HepG2 (cell line): ENCODE results near the gene CEP68. TPM values are rescaled to one million over a fixed set of nuclear protein-coding genes. Genes with fewer than 3 reads are reported as not detected.

Source experiments
- ATAD3A ChIP-seq: sonication (generic); formaldehyde crosslinking; IDR thresholded peaks from 2 replicates; pipeline ENCODE4 v1.4.0; 2020; ENCODE audit warnings: missing genetic modification reagents
- CREB1 ChIP-seq, 2 experiments: fragments of 450-650 bp in 1 of 2; IDR thresholded peaks; 2 replicates each; pipeline ENCODE4 v1.6.1; 2016 to 2017; ENCODE audit warnings: control low read depth in 1 of 2, mild to moderate bottlenecking in 1 of 2, missing compliant biosample characterization in 1 of 2, missing genetic modification characterization in 1 of 2
- DNMT1 ChIP-seq: sonication (generic); formaldehyde crosslinking; IDR thresholded peaks from 2 replicates; pipeline ENCODE4 v1.5.1; 2020; ENCODE audit warnings: mild to moderate bottlenecking, missing genetic modification reagents
- GPN1 ChIP-seq: sonication (generic); formaldehyde crosslinking; IDR thresholded peaks from 2 replicates; pipeline ENCODE4 v1.5.1; 2020; ENCODE audit warnings: missing genetic modification reagents, borderline replicate concordance
- ISX ChIP-seq: sonication (generic); formaldehyde crosslinking; conservative IDR thresholded peaks from 2 replicates; pipeline ENCODE4 v1.5.0; 2020; ENCODE audit warnings: missing genetic modification reagents
- JARID2 ChIP-seq: sonication (generic); formaldehyde crosslinking; IDR thresholded peaks from 2 replicates; pipeline ENCODE4 v1.8.1; 2023; ENCODE audit warnings: missing genetic modification reagents, inconsistent platforms; ENCODE audit not compliant: insufficient replicate concordance
- MBD4 ChIP-seq: IDR thresholded peaks from 2 replicates; pipeline ENCODE4 v1.6.1; 2012; ENCODE audit warnings: low read length, inconsistent platforms, borderline replicate concordance
- MBNL3 ChIP-seq: fragments of 250-450 bp; sonication (Bioruptor Pico); conservative IDR thresholded peaks from 2 replicates; pipeline ENCODE4 v1.8.0; 2022; ENCODE audit warnings: mild to moderate bottlenecking, inconsistent platforms
- MZF1 ChIP-seq: sonication (generic); formaldehyde crosslinking; IDR thresholded peaks from 2 replicates; pipeline ENCODE4 v1.8.1; 2023; ENCODE audit warnings: mild to moderate bottlenecking, missing genetic modification reagents, borderline replicate concordance
- REPIN1 ChIP-seq: sonication (generic); formaldehyde crosslinking; IDR thresholded peaks from 2 replicates; pipeline ENCODE4 v1.8.0; 2022; ENCODE audit warnings: missing genetic modification reagents, low read depth, mild to moderate bottlenecking, borderline replicate concordance
- SIX1 ChIP-seq: sonication (generic); formaldehyde crosslinking; IDR thresholded peaks from 2 replicates; pipeline ENCODE4 v1.4.0; 2020; ENCODE audit warnings: missing genetic modification reagents, borderline replicate concordance
- SRSF4 ChIP-seq: fragments of 200-400 bp; formaldehyde crosslinking; IDR thresholded peaks from one replicate; pipeline ENCODE4 v1.6.1; 2018; ENCODE audit warnings: mild to moderate bottlenecking, low read depth, low read length, moderate library complexity; ENCODE audit not compliant: poor library complexity, severe bottlenecking
- TBX3 ChIP-seq: fragments of 450-650 bp; IDR thresholded peaks from 2 replicates; pipeline ENCODE4 v1.6.1; 2017; ENCODE audit warnings: antibody characterized with exemption, mild to moderate bottlenecking, inconsistent platforms, borderline replicate concordance
- ZNF180 ChIP-seq: sonication (generic); formaldehyde crosslinking; IDR thresholded peaks from 2 replicates; pipeline ENCODE4 v1.4.0; 2020; ENCODE audit warnings: low read depth, missing genetic modification reagents, borderline replicate concordance
- ZNF337 ChIP-seq: sonication (generic); formaldehyde crosslinking; IDR thresholded peaks from 2 replicates; pipeline ENCODE4 v1.5.1; 2020; ENCODE audit warnings: missing genetic modification reagents, low read depth, mild to moderate bottlenecking, borderline replicate concordance
- ZNF572 ChIP-seq: sonication (generic); formaldehyde crosslinking; IDR thresholded peaks from 2 replicates; pipeline ENCODE4 v1.5.1; 2020; ENCODE audit warnings: mild to moderate bottlenecking, missing genetic modification reagents
- ZNF574 ChIP-seq: sonication (generic); formaldehyde crosslinking; IDR thresholded peaks from 2 replicates; pipeline ENCODE4 v1.4.0; 2020; ENCODE audit warnings: missing genetic modification reagents
- ZNF672 ChIP-seq: sonication (generic); formaldehyde crosslinking; IDR thresholded peaks from 2 replicates; pipeline ENCODE4 v1.8.1; 2022; ENCODE audit warnings: missing genetic modification reagents
- ZNF773 ChIP-seq: sonication (generic); formaldehyde crosslinking; IDR thresholded peaks from 2 replicates; pipeline ENCODE4 v1.4.0; 2020; ENCODE audit warnings: missing genetic modification reagents, borderline replicate concordance
- polyA plus RNA-seq, 8 experiments: library from polyadenylated mRNA; depleted of rRNA in 3 of 8; stranded (reverse) in 7 of 8; unstranded in 1 of 8; fragments of >200 nt; fragmentation: Illumina TruSeq in 4 of 8; extraction: Trizol in 4 of 8; gene quantifications; 2 replicates each; pipeline versions ENCODE4 v1.2.1 to v1.2.3, GENCODE V29; 2011 to 2016; ENCODE audit warnings: low read depth in 4 of 8, missing spikeins in 1 of 8, mixed read lengths in 1 of 8; ENCODE audit not compliant: insufficient read depth in 1 of 8
- total RNA-seq, 5 experiments: library from RNA; depleted of rRNA; stranded (reverse); fragments of >200 nt; fragmentation: Illumina TruSeq; extraction: Trizol; gene quantifications; 2 replicates each; pipeline ENCODE4 v1.2.3, GENCODE V29; 2016; ENCODE audit warnings: low read depth in 1 of 5

The CEP68 gene
- total and polyA plus RNA-seq, 2 of the 13 experiments (the other 11 are each of a cell fraction or from before 2014, with no cell fraction given) = 5.7 to 9.3 TPM

GRCh38 chr2:65055422-65056214, 598 bp upstream of the CEP68 start (continued):
- no peak for TF ChIP-seq ISX (CRISPR knock-in tag)
- no peak for TF ChIP-seq ZNF180
- no peak for TF ChIP-seq MZF1 (CRISPR knock-in tag)
- no peak for TF ChIP-seq DNMT1 (CRISPR knock-in tag)
- peak; percentile 85; the same call in 1 of the 2 replicates for TF ChIP-seq ZNF572 (CRISPR knock-in tag)
- no peak for TF ChIP-seq MBD4
- 0 out of 2 replicates have a peak, but pooled peaks have one; percentile 74 for TF ChIP-seq ZNF773 (CRISPR knock-in tag)
- TF ChIP-seq ZNF574 (CRISPR knock-in tag) = no peak; the same call in 1 of the 2 replicates
- no peak for TF ChIP-seq CREB1 (IDR thresholded peaks at IDR 0.05)
- TF ChIP-seq CREB1 (CRISPR knock-in tag; IDR thresholded peaks at IDR 0.05) = no peak
- TF ChIP-seq ZNF337 (CRISPR knock-in tag) = peak; percentile 84; the same call in 1 of the 2 replicates
- TF ChIP-seq SRSF4 = no peak
- peak; percentile 76; the same call in 1 of the 2 replicates for TF ChIP-seq GPN1 (CRISPR knock-in tag)
- no peak for TF ChIP-seq TBX3
- no peak for TF ChIP-seq MBNL3 (CRISPR knock-in tag)
- TF ChIP-seq REPIN1 (CRISPR knock-in tag) = no peak; the same call in 1 of the 2 replicates
- no peak; the same call in 1 of the 2 replicates for TF ChIP-seq SIX1 (CRISPR knock-in tag)
- TF ChIP-seq ZNF672 = no peak
- TF ChIP-seq JARID2 (CRISPR knock-in tag) = no peak
- TF ChIP-seq ATAD3A = 0 out of 2 replicates have a peak, but pooled peaks have one; percentile 50
